Subcutaneous adipose tissue (tissue), 4 donors: ENCODE results near the gene ABCC1. TPM values are rescaled to one million over a fixed set of nuclear protein-coding genes. Genes with fewer than 3 reads are reported as not detected.

Experiments
- total RNA-seq, 4 donors: library from RNA; depleted of rRNA; stranded (reverse); fragments of >200 nt; gene quantifications; one replicate each; pipeline ENCODE4 v1.1.0, GENCODE V29; 2016
- TF ChIP-seq, protein P1 (sequence below): fragments of 450-650 bp; IDR thresholded peaks from one replicate; pipeline ENCODE4 v1.5.1; 2016; ENCODE audit warnings: low read depth, mild to moderate bottlenecking, control low read depth, antibody characterized with exemption, moderate library complexity

Gene ABCC1
- total RNA-seq, 4 donors from 2014 or later, result 16.1 to 23.6 (median 22.1) TPM

DNA sequence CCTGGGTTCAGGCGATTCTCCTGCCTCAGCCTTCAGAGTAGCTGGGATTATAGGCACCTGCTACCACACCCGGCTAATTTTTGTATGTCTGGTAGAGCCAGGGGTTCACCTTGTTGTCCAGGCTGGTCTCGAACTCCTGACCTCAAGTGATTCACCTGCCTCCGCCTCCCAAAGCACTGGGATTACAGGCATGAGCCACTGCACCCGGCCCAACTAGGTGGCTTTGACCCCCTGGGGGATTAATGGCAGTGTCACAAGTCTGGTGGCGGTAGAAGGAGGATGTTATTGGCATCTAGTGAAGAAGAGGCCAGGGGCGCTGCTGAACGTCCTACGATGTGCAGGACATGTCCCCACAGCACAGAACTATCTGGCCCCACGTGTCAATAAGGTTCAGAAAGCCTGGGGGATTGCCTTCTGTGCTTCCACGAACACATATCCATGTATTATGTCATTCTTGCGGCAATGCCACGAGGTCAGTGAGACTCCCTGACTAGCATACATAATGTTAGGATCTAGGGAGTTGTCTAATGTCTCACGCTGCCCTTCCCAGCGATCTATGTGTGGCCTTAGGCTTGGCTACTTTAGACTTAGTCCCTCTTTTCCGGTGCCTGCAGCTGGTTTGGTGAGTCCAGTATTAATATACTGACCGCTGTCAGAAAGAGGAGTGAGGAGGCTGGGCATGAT is 198.0 kb downstream of the ABCC1 start:
- TF ChIP-seq, protein P1, sequence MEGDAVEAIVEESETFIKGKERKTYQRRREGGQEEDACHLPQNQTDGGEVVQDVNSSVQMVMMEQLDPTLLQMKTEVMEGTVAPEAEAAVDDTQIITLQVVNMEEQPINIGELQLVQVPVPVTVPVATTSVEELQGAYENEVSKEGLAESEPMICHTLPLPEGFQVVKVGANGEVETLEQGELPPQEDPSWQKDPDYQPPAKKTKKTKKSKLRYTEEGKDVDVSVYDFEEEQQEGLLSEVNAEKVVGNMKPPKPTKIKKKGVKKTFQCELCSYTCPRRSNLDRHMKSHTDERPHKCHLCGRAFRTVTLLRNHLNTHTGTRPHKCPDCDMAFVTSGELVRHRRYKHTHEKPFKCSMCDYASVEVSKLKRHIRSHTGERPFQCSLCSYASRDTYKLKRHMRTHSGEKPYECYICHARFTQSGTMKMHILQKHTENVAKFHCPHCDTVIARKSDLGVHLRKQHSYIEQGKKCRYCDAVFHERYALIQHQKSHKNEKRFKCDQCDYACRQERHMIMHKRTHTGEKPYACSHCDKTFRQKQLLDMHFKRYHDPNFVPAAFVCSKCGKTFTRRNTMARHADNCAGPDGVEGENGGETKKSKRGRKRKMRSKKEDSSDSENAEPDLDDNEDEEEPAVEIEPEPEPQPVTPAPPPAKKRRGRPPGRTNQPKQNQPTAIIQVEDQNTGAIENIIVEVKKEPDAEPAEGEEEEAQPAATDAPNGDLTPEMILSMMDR, result no peak

DNA sequence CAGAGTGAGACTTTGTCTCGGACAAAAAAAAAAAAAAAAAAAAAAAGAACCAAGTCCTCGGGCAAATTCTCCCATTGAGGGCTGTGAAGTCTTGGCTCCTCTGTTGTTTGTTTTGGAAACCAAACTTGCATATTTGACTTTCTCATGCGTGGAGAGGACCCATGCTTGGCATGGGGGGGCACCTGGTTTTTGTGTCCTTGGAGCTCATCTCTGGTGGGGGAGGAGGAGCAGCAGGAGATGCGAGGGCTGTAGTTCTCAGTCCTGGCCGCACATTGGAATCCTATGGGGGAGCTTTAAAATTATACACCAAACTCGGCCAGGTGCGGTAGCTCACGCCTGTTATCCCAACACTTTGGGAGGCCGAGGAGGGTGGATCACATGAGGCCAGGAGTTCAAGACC is 199.3 kb downstream of the ABCC1 start:
- TF ChIP-seq, protein P1, result no peak

DNA sequence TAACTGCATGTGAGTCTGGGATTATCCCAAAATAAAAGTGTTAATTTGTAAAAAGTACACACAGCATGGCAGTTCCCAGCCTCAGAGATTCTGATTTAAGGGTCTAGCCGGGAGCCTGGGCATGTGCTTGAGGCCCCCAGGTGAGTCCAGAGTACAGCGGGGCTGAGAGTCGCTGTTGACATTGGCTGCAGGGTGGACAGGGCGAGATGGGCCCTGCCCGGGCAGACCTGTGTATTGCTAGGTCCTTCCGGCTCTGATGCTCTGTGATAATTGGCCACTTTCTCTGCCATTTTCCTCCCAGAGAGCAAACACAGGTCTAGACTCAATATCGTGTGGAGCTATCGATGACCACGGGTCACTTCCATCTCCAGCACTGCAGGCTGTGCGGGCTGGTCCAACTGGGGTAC is 200.3 kb downstream of the ABCC1 start:
- TF ChIP-seq, protein P1, result no peak

DNA sequence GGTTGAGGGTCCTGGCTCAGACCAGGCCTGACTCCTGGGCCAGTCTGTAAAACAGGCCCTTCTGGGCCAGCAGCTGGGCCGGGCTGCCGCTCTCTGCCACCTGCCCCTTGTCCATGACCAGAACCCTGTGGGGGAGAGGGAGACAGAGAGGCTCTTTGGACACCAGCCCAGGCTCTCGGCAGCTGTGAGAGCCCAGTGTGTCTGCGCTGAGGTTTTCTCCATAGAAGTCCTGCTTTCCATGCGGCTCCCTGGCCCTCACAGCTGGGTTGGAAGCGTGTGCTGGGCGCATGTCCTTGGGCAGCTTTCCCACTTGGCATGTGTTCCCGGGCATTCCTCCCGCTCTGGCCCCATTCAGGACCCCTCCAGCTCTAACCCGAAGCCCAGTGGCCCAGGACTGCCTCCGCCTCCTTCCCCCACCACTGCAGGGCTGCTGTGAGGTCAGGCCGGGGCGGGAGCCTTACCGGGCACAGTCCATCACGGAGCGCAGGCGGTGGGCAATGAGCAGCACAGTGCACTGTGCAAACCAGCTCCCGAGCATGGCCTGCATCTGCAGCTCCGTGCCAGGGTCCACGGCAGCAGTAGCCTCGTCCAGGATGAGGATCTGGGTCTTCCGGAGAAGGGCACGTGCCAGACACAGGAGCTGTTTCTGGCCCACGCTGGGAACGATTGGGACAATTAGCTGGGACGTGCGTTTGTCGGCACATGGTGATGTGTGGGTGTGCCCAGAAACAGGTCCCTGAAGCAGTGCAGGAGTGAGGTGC is 200.9 kb downstream of the ABCC1 start:
- TF ChIP-seq, protein P1, result no peak

DNA sequence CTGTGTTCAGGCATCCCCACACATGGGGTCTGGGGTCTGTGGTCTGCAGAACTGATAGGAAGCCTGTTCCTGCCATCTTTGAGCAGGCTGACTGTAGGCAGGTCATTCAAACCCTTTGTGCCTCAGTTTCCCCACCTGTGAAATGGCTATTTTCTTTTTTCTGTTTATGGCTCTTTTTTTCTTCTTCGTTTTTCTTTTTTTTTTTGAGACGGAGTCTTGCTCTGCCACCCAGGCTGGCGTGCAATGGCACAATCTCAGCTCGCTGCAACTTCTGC is 201.4 kb downstream of the ABCC1 start:
- TF ChIP-seq, protein P1, result no peak

DNA sequence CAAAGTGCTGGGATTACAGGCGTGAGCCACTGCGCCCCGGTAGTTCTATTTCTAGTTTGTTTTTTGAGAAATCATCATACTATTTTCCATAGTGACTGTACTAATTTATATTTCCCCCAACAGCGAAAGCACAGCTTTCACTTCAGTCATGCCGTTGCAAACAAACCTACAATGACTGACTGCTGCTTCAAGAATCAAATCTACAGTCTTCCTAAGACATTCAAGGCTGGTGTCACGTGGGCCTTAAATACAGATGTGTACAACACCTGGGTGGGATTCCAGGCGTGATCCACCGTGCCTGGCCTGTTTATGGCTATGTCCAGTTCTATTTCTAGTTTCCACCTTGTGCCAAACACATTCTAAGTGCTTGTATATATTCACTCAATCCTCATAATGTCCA is 201.9 kb downstream of the ABCC1 start:
- TF ChIP-seq, protein P1, result no peak

DNA sequence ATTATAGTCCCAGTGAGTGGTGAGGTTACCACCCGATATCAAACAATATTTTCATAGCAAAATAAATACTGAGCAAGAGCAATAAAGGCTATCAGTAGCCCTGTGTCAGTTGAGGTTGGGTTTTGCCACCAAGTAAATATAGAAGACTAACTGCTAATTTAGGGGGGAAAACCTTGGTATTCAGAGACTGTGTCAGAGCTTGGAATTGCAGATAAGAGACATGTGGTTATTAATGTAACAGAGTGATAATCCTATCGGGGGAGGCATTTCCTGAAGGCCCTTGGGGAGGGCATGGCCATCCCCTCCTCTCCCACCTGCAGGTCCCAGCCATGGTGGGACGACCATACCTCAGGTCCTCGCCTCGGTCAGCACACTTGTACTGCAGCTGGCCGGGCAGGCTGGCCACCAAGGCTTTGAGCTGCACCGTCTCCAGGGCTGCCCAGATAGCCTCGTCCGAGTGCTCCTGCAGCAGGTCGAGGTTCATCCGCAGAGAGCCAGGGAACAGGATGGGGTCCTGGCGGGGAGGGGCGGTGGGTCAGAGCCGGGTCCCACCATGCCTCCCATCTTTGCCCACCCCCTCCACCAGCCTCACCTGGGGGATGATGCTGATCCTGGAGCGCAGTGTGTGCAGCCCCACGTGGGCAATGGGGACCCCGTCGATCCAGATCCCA is 205.0 kb downstream of the ABCC1 start:
- TF ChIP-seq, protein P1, result no peak
